ENCODE measurements around the gene TXK.
"Not testable (repeated sequence)": the region's sequence is repeated elsewhere in the genome, so short reads cannot be mapped to it uniquely, and the experiment has no call there.

The TXK gene

GRCh38 chr4:48134081-48134480, at the start of gene TXK:
TXK (minus strand) TSS chr4:48134250; CDS start chr4:48134170, 80 bp downstream.
- DNase-seq: no peak

GRCh38 chr4:48180234-48180633, 46.2 kb upstream of the TXK start:
- DNase-seq: no peak

GRCh38 chr4:48178931-48179330, 44.9 kb upstream of the TXK start:
- no peak for DNase-seq

- DNase-seq: no peak
Measured at GRCh38 chr4:48175806-48176205, 41.8 kb upstream of the TXK start.

- no peak for DNase-seq
Measured at GRCh38 chr4:48175328-48175727, 41.3 kb upstream of the TXK start.

- DNase-seq: no peak
Measured at GRCh38 chr4:48173056-48173991, 39.3 kb upstream of the TXK start.

GRCh38 chr4:48172651-48173050, 38.6 kb upstream of the TXK start:
- DNase-seq: no peak

GRCh38 chr4:48169636-48170035, 35.6 kb upstream of the TXK start:
- DNase-seq: no peak

- DNase-seq: no peak
Measured at GRCh38 chr4:48167538-48168263, 33.7 kb upstream of the TXK start.

GRCh38 chr4:48164561-48164960, 30.5 kb upstream of the TXK start:
- DNase-seq: not testable (repeated sequence)

GRCh38 chr4:48163746-48164145, 29.7 kb upstream of the TXK start:
- DNase-seq: no peak

- no peak for DNase-seq
Measured at GRCh38 chr4:48162162-48162561, 28.1 kb upstream of the TXK start.

GRCh38 chr4:48157271-48157670, 23.2 kb upstream of the TXK start:
- no peak for DNase-seq

- no peak for DNase-seq
Measured at GRCh38 chr4:48156423-48156822, 22.4 kb upstream of the TXK start.

- DNase-seq: no peak
Measured at GRCh38 chr4:48153791-48154550, 19.9 kb upstream of the TXK start.

GRCh38 chr4:48152259-48152658, 18.2 kb upstream of the TXK start:
- DNase-seq: no peak

GRCh38 chr4:48149827-48150370, 15.8 kb upstream of the TXK start:
- no peak for DNase-seq

GRCh38 chr4:48147621-48148020, 13.6 kb upstream of the TXK start:
- DNase-seq: no peak

GRCh38 chr4:48141048-48141447, 7.0 kb upstream of the TXK start:
- no peak for DNase-seq

- DNase-seq: no peak
Measured at GRCh38 chr4:48139691-48140090, 5.6 kb upstream of the TXK start.

- DNase-seq: no peak
Measured at GRCh38 chr4:48138936-48139335, 4.9 kb upstream of the TXK start.

GRCh38 chr4:48138511-48138910, 4.5 kb upstream of the TXK start:
- DNase-seq: no peak

GRCh38 chr4:48137846-48138245, 3.8 kb upstream of the TXK start:
- DNase-seq: no peak
